Left ventricle myocardium inferior (tissue), 1 donor: ENCODE results near the gene EEF1A2. TPM values are rescaled to one million over a fixed set of nuclear protein-coding genes. Genes with fewer than 3 reads are reported as not detected.

Experiments used
- DNase-seq: peaks from one replicate; pipeline ENCODE4 v3.0.0-alpha.2; 2020
- H3K27ac ChIP-seq: fragments of 200-600 bp; replicated peaks from 2 replicates; pipeline ENCODE4 v1.8.0; 2021
- H3K27me3 ChIP-seq: fragments of 200-600 bp; 2 replicates; pipeline ENCODE4 v1.8.0; 2021; ENCODE audit warnings: low read depth
- H3K36me3 ChIP-seq: fragments of 200-600 bp; 2 replicates; pipeline ENCODE4 v1.8.0; 2021
- H3K4me1 ChIP-seq: fragments of 200-600 bp; 2 replicates; pipeline ENCODE4 v1.8.0; 2021
- H3K4me3 ChIP-seq: fragments of 200-600 bp; 2 replicates; pipeline ENCODE4 v1.8.0; 2021; ENCODE audit warnings: mild to moderate bottlenecking, moderate library complexity
- H3K9me3 ChIP-seq: fragments of 200-600 bp; replicated peaks from 2 replicates; pipeline ENCODE4 v1.8.0; 2021
- CTCF ChIP-seq: fragments of 200-600 bp; IDR thresholded peaks from 2 replicates; pipeline ENCODE4 v1.8.0; 2021; ENCODE audit warnings: antibody characterized with exemption, mild to moderate bottlenecking, borderline replicate concordance
- intact Hi-C: fragments of 100-400 bp; cut with micrococcal nuclease; formaldehyde crosslinking; loops from one replicate; pipeline ENCODE4 v1.11.0; 2022
- total RNA-seq: library from RNA; stranded (reverse); fragmentation: NEBNext Ultra II Directional; extraction: Animal tissue kit (Norgen Biotek cat#: 25700); gene quantifications from one replicate; pipeline ENCODE4 v1.2.1, GENCODE V29; 2021
- donor health status: DM: no; HTN: yes; CAD: no; lungs with severe emphysema.

The EEF1A2 gene
- total RNA-seq, 1 donor from 2014 or later = 1,286 TPM

- Histone ChIP-seq H3K27ac (peak overlapping the region; percentile 94), H3K4me3 (peak overlapping the region; percentile 77), H3K9me3 (no peaks in the 10 kb centered on the region), H3K27me3 (peaks cover 68% of the 10 kb centered on the region), H3K4me1 (peaks cover 64% of the 10 kb centered on the region), H3K36me3 (peaks cover 30% of the 10 kb centered on the region)
- intact Hi-C loops = no loop called here
- no peak for TF ChIP-seq CTCF
- DNase-seq = no peak
Observed at GRCh38 chr20:63496596-63497120, 2.2 kb downstream of the EEF1A2 start.

GRCh38 chr20:63495741-63496595 is 2.9 kb downstream of the EEF1A2 start:
- peak; percentile 65 for DNase-seq
- TF ChIP-seq CTCF = peak; percentile 96
- H3K27me3 ChIP-seq = peaks cover 66% of the 10 kb centered on the region
- H3K4me1 ChIP-seq = peaks cover 64% of the 10 kb centered on the region
- H3K4me3 ChIP-seq = peak overlapping the region; percentile 77
- no peaks in the 10 kb centered on the region for H3K9me3 ChIP-seq
- peaks cover 36% of the 10 kb centered on the region for H3K36me3 ChIP-seq
- peak overlapping the region; percentile 94 for H3K27ac ChIP-seq
- intact Hi-C loops = no loop called here

- no peak for DNase-seq
- intact Hi-C loops = no loop called here
- TF ChIP-seq CTCF = no peak
- no peaks in the 10 kb centered on the region for H3K9me3 ChIP-seq
- H3K4me1 ChIP-seq = peaks cover 61% of the 10 kb centered on the region
- H3K27ac ChIP-seq = peak overlapping the region; percentile 94
- peak overlapping the region; percentile 77 for H3K4me3 ChIP-seq
- H3K36me3 ChIP-seq = peaks cover 43% of the 10 kb centered on the region
- H3K27me3 ChIP-seq = peaks cover 66% of the 10 kb centered on the region
Observed at GRCh38 chr20:63495167-63495720, 3.6 kb downstream of the EEF1A2 start.

GRCh38 chr20:63494420-63495166 is 4.3 kb downstream of the EEF1A2 start:
- H3K27ac ChIP-seq = no peak overlapping the region

More at GRCh38 chr20:63494420-63495166, 4.3 kb downstream of the EEF1A2 start:
- H3K36me3 ChIP-seq = peaks cover 48% of the 10 kb centered on the region
- intact Hi-C loops = no loop called here
- peak; percentile 15 for DNase-seq
- peaks cover 66% of the 10 kb centered on the region for H3K27me3 ChIP-seq
- H3K9me3 ChIP-seq = no peaks in the 10 kb centered on the region
- H3K4me3 ChIP-seq = no peak overlapping the region
- H3K4me1 ChIP-seq = peaks cover 54% of the 10 kb centered on the region
- TF ChIP-seq CTCF = no peak
